Upper lobe of left lung (tissue), 6 donors: Measurements from ENCODE around the gene GNB3. TPM values are rescaled to one million over a fixed set of nuclear protein-coding genes. Genes with fewer than 3 reads are reported as not detected.
A peak's percentile ranks its signal among the peaks of the same experiment; 100 is the strongest.

Source experiments
- ATAC-seq, 2 donors: fragments of 200-7000 bp; cut with Tn5 transposase; one replicate each; pipeline ENCODE4 v1.9.1; 2022; ENCODE audit warnings: mild to moderate bottlenecking in 2 of 2, moderate library complexity in 2 of 2; ENCODE audit not compliant: low FRiP score in 2 of 2
- DNase-seq, 2 donors: peaks; one replicate each; pipeline ENCODE4 v3.0.0-alpha.2; 2019 to 2020
- H3K27ac ChIP-seq, 4 donors: fragments of 200-600 bp; sonication (generic); one replicate each; pipeline ENCODE4 v1.5.1; 2016 to 2019
- H3K27me3 ChIP-seq, 4 donors: fragments of 200-600 bp; sonication (generic); one replicate each; pipeline ENCODE4 v1.5.1; 2017 to 2019
- H3K36me3 ChIP-seq, 4 donors: fragments of 200-600 bp; sonication (generic); one replicate each; pipeline ENCODE4 v1.5.1; 2016 to 2019
- H3K4me1 ChIP-seq, 4 donors: fragments of 200-600 bp; sonication (generic); one replicate each; pipeline ENCODE4 v1.5.1; 2018 to 2019
- H3K4me3 ChIP-seq, 4 donors: fragments of 200-600 bp; sonication (generic); one replicate each; pipeline ENCODE4 v1.5.1; 2017 to 2019; ENCODE audit warnings: mild to moderate bottlenecking in 2 of 4, moderate library complexity in 1 of 4
- H3K9me3 ChIP-seq, 4 donors: fragments of 200-600 bp; sonication (generic); one replicate each; pipeline ENCODE4 v1.5.1; 2018 to 2019
- EP300 ChIP-seq, 4 donors: sonication (generic); formaldehyde crosslinking; IDR thresholded peaks; one replicate each; pipeline ENCODE4 v1.5.1; 2017; ENCODE audit warnings: antibody characterized with exemption in 4 of 4, control low read depth in 2 of 4
- POLR2A ChIP-seq, 4 donors: fragments of 450-650 bp; IDR thresholded peaks; one replicate each; pipeline ENCODE4 v1.5.1; 2016 to 2017; ENCODE audit warnings: antibody characterized with exemption in 4 of 4, mild to moderate bottlenecking in 2 of 4
- POLR2AphosphoS5 ChIP-seq, 2 donors: sonication (generic); formaldehyde crosslinking; IDR thresholded peaks; one replicate each; pipeline ENCODE4 v1.5.1; 2017; ENCODE audit warnings: antibody characterized with exemption in 2 of 2
- WGBS, 2 donors: methylation state at CpG; one replicate each; pipeline ENCODE4 v1.1.5; 2017 to 2018; 5-methylcytosine and 5-hydroxymethylcytosine counted together
- total RNA-seq, 6 donors: library from RNA; depleted of rRNA in 4 of 6; stranded (reverse); fragments of >200 nt in 4 of 6; gene quantifications; one replicate each; pipeline versions ENCODE4 v1.1.0 to v1.2.1, GENCODE V29; 2016 to 2021
- TF ChIP-seq, protein P1 (sequence below), 6 experiments: fragments of 450-650 bp in 4 of 6; fragments of 200-600 bp in 2 of 6; sonication (generic) in 2 of 6; IDR thresholded peaks; one replicate each; pipeline ENCODE4 v1.5.1; 2016 to 2019; ENCODE audit warnings: antibody characterized with exemption in 6 of 6
- donor health status: DM: no; HTN: no; CAD: no; lungs with moderate emphysema.
- donor health status: DM: no; HTN: yes; CAD: no; lungs with severe emphysema.

Gene GNB3
- total RNA-seq, 6 donors from 2014 or later: 0.44 to 1.4 (median 0.86) TPM; not detected in 1

DNA sequence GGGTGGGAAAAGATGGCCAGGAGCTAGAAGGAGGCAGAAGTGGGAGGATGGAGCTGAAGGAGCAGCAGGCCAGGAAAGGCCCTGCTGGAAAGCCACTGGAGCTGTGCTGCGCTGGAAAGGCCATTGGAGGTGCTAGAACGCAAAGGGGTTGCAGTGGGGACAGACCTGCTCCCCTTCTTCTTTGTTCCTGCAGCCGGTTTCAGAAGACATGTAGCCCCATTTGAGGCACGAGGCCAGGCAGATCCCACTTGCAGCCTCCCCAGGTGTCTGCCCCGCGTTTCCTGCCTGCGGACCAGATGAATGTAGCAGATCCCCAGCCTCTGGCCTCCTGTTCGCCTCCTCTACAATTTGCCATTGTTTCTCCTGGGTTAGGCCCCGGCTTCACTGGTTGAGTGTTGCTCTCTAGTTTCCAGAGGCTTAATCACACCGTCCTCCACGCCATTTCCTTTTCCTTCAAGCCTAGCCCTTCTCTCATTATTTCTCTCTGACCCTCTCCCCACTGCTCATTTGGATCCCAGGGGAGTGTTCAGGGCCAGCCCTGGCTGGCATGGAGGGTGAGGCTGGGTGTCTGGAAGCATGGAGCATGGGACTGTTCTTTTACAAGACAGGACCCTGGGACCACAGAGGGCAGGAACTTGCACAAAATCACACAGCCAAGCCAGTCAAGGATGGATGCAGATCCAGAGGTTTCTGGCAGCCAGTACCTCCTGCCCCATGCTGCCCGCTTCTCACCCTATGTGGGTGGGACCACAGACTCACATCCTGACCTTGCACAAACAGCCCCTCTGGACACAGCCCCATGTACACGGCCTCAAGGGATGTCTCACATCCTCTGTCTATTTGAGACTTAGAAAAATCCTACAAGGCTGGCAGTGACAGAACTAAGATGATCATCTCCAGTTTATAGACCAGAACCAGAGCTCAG is 21.4 kb upstream of the GNB3 start:
- TF ChIP-seq, protein P1, sequence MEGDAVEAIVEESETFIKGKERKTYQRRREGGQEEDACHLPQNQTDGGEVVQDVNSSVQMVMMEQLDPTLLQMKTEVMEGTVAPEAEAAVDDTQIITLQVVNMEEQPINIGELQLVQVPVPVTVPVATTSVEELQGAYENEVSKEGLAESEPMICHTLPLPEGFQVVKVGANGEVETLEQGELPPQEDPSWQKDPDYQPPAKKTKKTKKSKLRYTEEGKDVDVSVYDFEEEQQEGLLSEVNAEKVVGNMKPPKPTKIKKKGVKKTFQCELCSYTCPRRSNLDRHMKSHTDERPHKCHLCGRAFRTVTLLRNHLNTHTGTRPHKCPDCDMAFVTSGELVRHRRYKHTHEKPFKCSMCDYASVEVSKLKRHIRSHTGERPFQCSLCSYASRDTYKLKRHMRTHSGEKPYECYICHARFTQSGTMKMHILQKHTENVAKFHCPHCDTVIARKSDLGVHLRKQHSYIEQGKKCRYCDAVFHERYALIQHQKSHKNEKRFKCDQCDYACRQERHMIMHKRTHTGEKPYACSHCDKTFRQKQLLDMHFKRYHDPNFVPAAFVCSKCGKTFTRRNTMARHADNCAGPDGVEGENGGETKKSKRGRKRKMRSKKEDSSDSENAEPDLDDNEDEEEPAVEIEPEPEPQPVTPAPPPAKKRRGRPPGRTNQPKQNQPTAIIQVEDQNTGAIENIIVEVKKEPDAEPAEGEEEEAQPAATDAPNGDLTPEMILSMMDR (IDR thresholded peaks at IDR 0.05): no peak
- TF ChIP-seq POLR2A (IDR thresholded peaks at IDR 0.05) (no peak), POLR2AphosphoS5 (IDR thresholded peaks at IDR 0.05) (no peak), EP300 (IDR thresholded peaks at IDR 0.05) (no peak)
- ATAC-seq: no peak
- Histone ChIP-seq H3K9me3 (no peaks in the 10 kb centered on the region), H3K36me3 (peaks cover 0 to 10% (median 2%) of the 10 kb centered on the region in 4 donors), H3K4me3 (no peak overlapping the region), H3K27ac (no peak overlapping the region), H3K4me1 (peaks cover 12 to 18% (median 15%) of the 10 kb centered on the region in 4 donors), H3K27me3 (peaks cover 0 to 2% (median 0%) of the 10 kb centered on the region in 4 donors)
- 83 to 89% methylated on average over 13 of the region's 13 CpGs for WGBS, 2 donors
- DNase-seq: no peak

DNA sequence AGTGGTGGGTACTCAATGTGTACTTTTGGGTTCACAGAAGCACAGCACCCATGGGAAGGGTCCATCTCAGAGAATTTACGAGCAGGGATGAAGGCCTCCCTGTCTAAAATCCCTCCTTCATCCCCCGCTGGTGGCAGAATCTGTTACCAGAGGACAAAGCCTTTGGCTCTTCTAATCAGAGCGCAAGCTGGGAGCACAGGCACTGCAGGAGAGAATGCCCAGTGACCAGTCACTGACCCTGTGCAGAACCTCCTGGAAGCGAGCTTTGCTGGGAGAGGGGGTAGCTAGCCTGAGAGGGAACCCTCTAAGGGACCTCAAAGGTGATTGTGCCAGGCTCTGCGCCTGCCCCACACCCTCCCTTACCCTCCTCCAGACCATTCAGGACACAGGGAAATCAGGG is 20.6 kb upstream of the GNB3 start:
- H3K4me3 ChIP-seq: no peak overlapping the region
- H3K9me3 ChIP-seq: no peaks in the 10 kb centered on the region
- 76 to 100% methylated on average over 3 to 5 of the region's 5 CpGs for WGBS, 2 donors
- DNase-seq (no peak), ATAC-seq (no peak)
- peaks cover 0 to 7% (median 0%) of the 10 kb centered on the region in 4 donors for H3K27me3 ChIP-seq
- peaks cover 12 to 18% (median 16%) of the 10 kb centered on the region in 4 donors for H3K4me1 ChIP-seq
- H3K36me3 ChIP-seq: peaks cover 0 to 10% (median 2%) of the 10 kb centered on the region in 4 donors
- H3K27ac ChIP-seq: peak overlapping the region in 1 of 4 donors; percentile 76
- TF ChIP-seq POLR2AphosphoS5 (IDR thresholded peaks at IDR 0.05): no peak
- TF ChIP-seq, protein P1 (IDR thresholded peaks at IDR 0.05): no peak
- TF ChIP-seq POLR2A (IDR thresholded peaks at IDR 0.05): no peak
- no peak for TF ChIP-seq EP300 (IDR thresholded peaks at IDR 0.05)

DNA sequence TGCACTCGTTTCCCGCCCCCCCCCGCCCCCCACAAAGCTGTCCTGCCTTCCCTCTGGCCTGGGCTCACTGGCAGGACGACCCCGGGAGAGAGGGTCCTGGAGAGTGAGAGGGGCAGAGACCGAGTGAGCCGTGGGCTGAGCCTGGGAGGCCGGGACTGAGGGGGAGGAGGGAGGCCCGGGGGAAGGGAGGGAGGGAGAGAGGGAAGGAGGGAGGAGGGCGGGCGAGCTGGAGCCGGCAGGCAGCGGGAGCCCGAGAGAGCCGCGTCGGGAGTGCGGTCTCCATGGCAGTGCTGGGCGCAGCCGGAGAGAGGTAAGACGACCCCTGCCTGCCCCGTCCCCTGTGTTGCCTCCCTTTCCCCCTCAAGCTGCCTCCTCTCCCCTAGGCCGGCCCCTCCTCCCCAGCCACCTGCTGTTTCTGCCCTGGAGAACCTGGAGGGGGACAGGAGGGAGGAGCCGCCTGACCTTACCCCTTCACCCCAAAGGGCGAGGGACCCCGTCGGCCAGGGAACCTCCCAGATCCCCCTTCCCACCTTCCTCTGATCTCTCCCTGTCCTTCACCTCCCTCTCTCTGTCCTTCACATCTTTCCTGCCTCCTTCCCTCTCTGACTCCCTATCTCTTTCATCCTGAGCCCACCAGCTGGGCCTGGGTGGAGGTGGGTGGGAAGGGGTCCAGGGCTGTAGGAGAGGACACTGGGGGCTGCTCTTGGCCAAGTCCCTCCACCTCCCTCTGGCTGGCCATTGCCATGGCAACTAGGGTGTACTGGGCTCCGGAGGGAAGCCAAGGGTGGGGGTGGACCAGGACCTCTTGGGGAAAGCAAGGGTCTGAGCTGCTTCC is 18.9 kb upstream of the GNB3 start, which contains the start of gene GPR162:
TSS of gene GPR162 (plus strand) at position 231 of the 835 bp plus-strand sequence. CDS start 2,078 bp downstream, outside the sequence.
- Histone ChIP-seq H3K4me3 (peak within 1 kb of the TSS in 3 of 4 donors; percentile 39 to 54 (median 43)), H3K9me3 (no peaks in the 10 kb centered on the region), H3K4me1 (peaks cover 12 to 25% (median 19%) of the 10 kb centered on the region in 4 donors), H3K36me3 (peaks cover 0 to 10% (median 2%) of the 10 kb centered on the region in 4 donors), H3K27ac (peak within 1 kb of the TSS; percentile 3 to 82 (median 56)), H3K27me3 (peaks cover 0 to 11% (median 2%) of the 10 kb centered on the region in 4 donors)
- WGBS, 2 donors: 2 to 7% methylated on average over 5 to 22 of the region's 28 CpGs
- TF ChIP-seq EP300 (IDR thresholded peaks at IDR 0.05) (no peak), POLR2AphosphoS5 (IDR thresholded peaks at IDR 0.05) (no peak), POLR2A (IDR thresholded peaks at IDR 0.05) (no peak)
- TF ChIP-seq, protein P1 (IDR thresholded peaks at IDR 0.05): no peak
- ATAC-seq (peak; percentile 20 to 79), DNase-seq (peak in 1 of 2 donors; percentile 87)

DNA sequence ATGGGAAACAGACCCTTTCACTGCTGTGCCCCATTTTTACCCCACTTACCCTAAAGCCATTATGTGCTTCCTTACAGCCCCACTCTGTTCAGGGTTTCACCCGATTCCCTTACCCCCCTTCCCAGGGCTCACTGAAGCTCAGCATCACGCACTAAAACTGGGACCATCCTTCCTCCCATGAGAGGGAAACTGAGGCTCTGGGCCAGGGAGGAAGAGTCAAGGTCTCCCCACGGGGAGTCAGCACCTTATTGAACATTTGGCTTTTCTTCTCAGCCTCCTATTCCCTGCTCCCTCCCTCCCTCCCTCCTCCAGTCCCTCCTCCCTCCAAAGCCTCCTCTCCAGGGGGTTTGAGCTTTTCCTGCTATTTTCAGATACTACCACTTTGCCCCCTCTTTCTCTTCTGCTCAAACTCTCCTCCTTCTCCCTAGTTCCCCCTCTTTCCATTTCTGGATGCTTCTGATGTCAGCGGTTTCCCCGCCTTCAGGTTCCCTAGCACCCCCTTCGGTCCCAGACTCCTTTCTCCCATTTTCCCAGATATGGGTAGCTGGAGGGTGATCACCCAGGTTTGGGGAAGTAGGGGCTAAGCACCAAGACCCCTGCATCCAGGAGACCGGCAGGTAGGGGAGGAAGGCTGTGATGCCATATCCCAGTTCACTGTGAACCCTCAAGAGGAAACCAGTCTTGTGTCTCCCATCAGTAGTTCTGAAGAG is 18.1 kb upstream of the GNB3 start:
- Histone ChIP-seq H3K4me3 (peak overlapping the region in 3 of 4 donors; percentile 39 to 54 (median 43)), H3K27me3 (peaks cover 0 to 11% (median 2%) of the 10 kb centered on the region in 4 donors), H3K4me1 (peaks cover 17 to 32% (median 26%) of the 10 kb centered on the region in 4 donors), H3K27ac (peak overlapping the region in 1 of 4 donors; percentile 82), H3K9me3 (no peaks in the 10 kb centered on the region), H3K36me3 (peaks cover 0 to 6% (median 2%) of the 10 kb centered on the region in 4 donors)
- no peak for TF ChIP-seq EP300 (IDR thresholded peaks at IDR 0.05)
- TF ChIP-seq POLR2A (IDR thresholded peaks at IDR 0.05): no peak
- TF ChIP-seq POLR2AphosphoS5 (IDR thresholded peaks at IDR 0.05): no peak
- TF ChIP-seq, protein P1 (IDR thresholded peaks at IDR 0.05): no peak
- WGBS, 2 donors: 67 to 71% methylated on average over 7 of the region's 7 CpGs
- DNase-seq: no peak
- no peak for ATAC-seq
